Duodenal mucosa (tissue), 2 donors: Measurements from ENCODE around the gene DLG2.

Experiments
- H3K27ac ChIP-seq: one replicate; pipeline ENCODE4 v1.7.0; 2013; ENCODE audit warnings: low read depth, low read length
- H3K27me3 ChIP-seq, 2 donors: one replicate each; pipeline ENCODE4 v1.7.0; 2013; ENCODE audit warnings: low read length in 2 of 2, control low read depth in 1 of 2; ENCODE audit not compliant: insufficient read depth in 2 of 2, control insufficient read depth in 1 of 2
- H3K36me3 ChIP-seq, 2 donors: one replicate each; pipeline ENCODE4 v1.7.0; 2013; ENCODE audit warnings: low read length in 2 of 2, control low read depth in 1 of 2; ENCODE audit not compliant: insufficient read depth in 2 of 2, control insufficient read depth in 1 of 2
- H3K4me1 ChIP-seq, 2 donors: one replicate each; pipeline ENCODE4 v1.7.0; 2013; ENCODE audit warnings: low read length in 2 of 2, control low read depth in 1 of 2; ENCODE audit not compliant: insufficient read depth in 2 of 2, control insufficient read depth in 1 of 2
- H3K4me3 ChIP-seq, 2 donors: one replicate each; pipeline ENCODE4 v1.7.0; 2013; ENCODE audit warnings: low read length in 2 of 2, low read depth in 1 of 2
- H3K9ac ChIP-seq, 2 donors: one replicate each; pipeline ENCODE4 v1.7.0; 2013; ENCODE audit warnings: low read length in 2 of 2, low read depth in 1 of 2
- H3K9me3 ChIP-seq, 2 donors: one replicate each; pipeline ENCODE4 v1.7.0; 2013; ENCODE audit warnings: low read length in 2 of 2, control low read depth in 1 of 2; ENCODE audit not compliant: control insufficient read depth in 1 of 2

Gene DLG2

DNA sequence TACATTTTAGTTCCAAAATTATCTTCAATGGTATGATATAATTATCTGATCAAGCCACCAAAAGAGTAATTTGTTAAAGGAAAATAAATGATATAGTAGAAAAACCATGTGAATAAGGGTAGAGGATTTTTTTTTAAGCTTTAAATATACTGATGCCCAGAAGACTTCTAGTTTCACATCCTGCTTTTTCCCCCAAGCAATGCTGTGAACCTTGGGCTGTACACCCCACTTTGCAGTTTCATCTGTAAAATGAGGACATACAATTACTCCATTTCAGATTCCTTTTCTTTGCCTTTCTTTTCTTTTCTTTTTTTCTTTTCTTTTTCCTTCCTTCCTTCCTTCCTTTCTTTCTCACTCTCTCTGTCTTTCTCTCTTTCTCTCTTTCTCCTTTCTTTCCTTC, 1125.4 kb downstream of the DLG2 start:
- Histone ChIP-seq H3K9me3 (no peaks in the 10 kb centered on the region), H3K4me3 (no peak overlapping the region), H3K4me1 (no peaks in the 10 kb centered on the region), H3K27ac (no peak overlapping the region), H3K36me3 (no peaks in the 10 kb centered on the region), H3K27me3 (no peaks in the 10 kb centered on the region), H3K9ac (no peak overlapping the region)

DNA sequence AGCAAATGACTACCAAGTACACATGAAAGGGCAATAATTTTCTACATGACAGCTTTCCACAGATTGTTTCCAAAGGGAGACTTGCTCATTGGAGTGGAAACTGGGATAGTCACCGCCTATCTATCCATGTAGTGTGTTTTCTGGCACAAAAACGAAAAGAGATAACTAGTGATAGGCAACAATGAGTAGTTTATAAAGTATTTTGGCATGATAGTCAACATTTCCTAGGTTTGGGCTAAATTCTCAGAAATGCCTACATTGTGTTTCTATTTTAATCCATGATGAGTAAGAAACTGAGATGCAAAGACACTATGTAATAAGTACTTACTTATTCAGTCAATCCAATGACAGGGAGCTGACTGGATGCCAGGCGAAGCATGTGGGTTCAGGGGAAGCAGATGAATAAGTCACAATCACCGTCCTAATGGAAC, 1129.1 kb downstream of the DLG2 start:
- Histone ChIP-seq H3K36me3 (no peaks in the 10 kb centered on the region), H3K9ac (no peak overlapping the region), H3K27ac (no peak overlapping the region), H3K4me1 (no peaks in the 10 kb centered on the region), H3K9me3 (no peaks in the 10 kb centered on the region), H3K4me3 (no peak overlapping the region), H3K27me3 (no peaks in the 10 kb centered on the region)

DNA sequence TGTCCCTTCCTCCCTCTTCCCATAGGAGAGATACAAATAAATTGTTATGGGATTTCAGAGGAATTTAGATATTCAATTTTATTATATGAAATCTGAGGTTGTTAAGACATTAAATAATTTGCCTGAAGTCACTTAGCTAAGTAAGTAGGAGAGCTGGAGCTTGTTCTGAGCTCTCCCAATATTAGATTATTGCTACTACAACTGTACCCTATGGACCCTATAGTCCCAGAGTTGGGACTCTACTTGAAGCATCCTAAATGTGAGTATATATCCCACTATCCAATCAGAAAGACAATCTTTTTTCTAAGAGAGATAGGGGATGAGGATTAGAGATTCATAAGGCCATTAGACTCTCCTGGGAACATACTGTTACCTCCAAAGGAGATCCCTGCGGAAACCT, 1130.0 kb downstream of the DLG2 start:
- Histone ChIP-seq H3K27ac (no peak overlapping the region), H3K4me1 (no peaks in the 10 kb centered on the region), H3K4me3 (no peak overlapping the region), H3K27me3 (no peaks in the 10 kb centered on the region), H3K9me3 (no peaks in the 10 kb centered on the region), H3K36me3 (no peaks in the 10 kb centered on the region), H3K9ac (no peak overlapping the region)

DNA sequence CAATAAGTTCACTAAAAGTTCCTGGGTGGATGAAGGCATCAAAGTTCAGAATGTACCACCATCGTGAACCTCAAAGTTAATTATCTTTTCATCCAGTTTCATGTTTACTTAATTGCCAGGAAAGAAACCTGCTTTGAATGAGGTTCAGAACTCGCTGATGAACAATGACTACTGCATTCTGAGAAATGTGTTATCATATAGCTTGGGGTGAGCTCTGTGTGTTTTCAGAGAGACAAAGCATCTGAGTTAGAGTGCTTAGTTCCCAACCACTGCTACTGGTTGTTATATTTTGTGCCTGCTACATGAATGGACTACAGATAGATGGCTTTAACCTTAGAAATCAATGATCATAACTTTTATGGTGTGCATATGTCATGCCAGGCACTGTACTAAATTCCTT, 1131.0 kb downstream of the DLG2 start:
- Histone ChIP-seq H3K4me1 (no peaks in the 10 kb centered on the region), H3K27ac (no peak overlapping the region), H3K9ac (no peak overlapping the region), H3K9me3 (no peaks in the 10 kb centered on the region), H3K27me3 (no peaks in the 10 kb centered on the region), H3K36me3 (no peaks in the 10 kb centered on the region), H3K4me3 (no peak overlapping the region)

DNA sequence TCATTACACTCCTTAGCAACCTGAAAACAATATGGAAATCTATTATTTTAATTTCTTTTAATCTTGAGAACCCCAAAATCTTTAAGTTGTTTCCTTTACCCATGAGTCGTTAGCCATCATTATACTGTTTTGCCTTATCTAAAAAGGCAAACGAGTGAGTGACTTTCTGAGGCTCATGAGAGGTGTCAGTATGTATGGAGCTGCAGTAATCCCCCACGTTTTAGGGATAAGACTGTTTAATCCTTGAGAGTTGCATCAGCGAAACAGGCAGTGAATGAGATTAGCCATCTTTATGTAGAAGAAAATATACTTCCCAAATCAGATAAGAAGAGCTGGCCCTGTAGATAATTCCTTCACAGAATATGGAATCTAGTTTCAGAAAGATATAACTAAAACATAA, 1147.0 kb downstream of the DLG2 start:
- Histone ChIP-seq H3K36me3 (no peaks in the 10 kb centered on the region), H3K4me3 (no peak overlapping the region), H3K27ac (no peak overlapping the region), H3K4me1 (no peaks in the 10 kb centered on the region), H3K9ac (no peak overlapping the region), H3K27me3 (no peaks in the 10 kb centered on the region), H3K9me3 (no peaks in the 10 kb centered on the region)

DNA sequence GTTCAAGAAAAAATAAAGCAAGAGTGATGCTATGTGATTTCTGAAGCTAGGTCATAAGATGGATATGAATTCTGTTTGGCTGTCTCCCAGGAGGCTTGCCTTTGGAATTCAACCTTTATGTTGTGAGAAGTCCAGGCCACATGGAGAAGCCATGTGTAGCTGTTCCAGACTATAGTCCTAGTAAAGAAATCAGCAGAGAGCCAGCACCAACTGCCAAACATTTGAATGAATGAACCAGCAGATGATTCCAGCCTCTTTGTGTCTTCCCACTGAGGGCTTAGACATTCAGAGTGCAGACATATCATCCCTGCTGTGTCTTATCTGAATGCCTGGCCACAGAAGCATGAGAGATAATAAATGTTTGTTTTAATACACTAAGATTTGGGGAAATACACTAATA, 1150.6 kb downstream of the DLG2 start:
- Histone ChIP-seq H3K36me3 (no peaks in the 10 kb centered on the region), H3K9me3 (no peaks in the 10 kb centered on the region), H3K4me1 (no peaks in the 10 kb centered on the region), H3K27ac (no peak overlapping the region), H3K9ac (no peak overlapping the region), H3K27me3 (no peaks in the 10 kb centered on the region), H3K4me3 (no peak overlapping the region)

DNA sequence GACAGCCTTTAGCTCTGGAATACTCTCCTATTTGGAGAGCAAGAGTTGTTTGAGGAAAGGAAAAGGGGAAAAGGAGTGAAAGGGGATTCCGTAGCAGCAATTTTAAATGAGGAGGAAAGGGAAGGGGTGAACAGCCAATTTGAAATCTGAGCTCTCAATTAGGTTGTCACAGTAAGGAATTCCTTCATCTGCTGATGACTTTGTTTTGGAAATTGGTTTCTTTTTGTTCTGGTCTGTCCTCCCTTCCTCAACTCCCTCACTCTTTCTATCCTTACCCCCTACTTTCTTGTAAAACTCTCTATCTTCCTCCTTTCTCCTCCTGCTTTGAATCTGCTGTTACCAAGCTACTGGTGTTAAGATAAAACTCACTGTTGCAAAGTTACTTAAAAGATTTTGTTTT, 1155.6 kb downstream of the DLG2 start:
- Histone ChIP-seq H3K36me3 (no peaks in the 10 kb centered on the region), H3K4me3 (no peak overlapping the region), H3K27me3 (no peaks in the 10 kb centered on the region), H3K9me3 (no peaks in the 10 kb centered on the region), H3K27ac (no peak overlapping the region), H3K4me1 (no peaks in the 10 kb centered on the region), H3K9ac (no peak overlapping the region)

DNA sequence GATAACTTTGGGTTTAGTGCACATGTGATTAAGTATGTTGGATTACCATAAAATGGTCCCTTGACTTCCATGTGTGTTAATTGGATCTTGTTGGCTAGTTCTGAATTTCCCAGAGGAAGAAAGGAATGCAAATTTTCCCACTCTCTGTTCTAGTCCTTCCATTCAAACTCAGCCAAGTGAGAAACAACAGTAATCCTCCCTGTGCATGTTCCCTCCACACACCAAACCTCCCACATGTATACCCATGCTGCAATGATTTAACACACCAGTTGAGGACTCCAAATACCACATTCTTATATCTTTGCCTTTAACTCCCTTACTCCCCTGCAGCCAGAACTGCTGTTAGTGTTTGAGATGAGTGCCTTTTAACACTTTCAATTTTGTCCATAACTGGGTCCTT, 1158.9 kb downstream of the DLG2 start:
- H3K4me1 ChIP-seq: no peaks in the 10 kb centered on the region
- no peak overlapping the region for H3K9ac ChIP-seq
- H3K36me3 ChIP-seq: no peaks in the 10 kb centered on the region
- no peak overlapping the region for H3K4me3 ChIP-seq
- H3K27ac ChIP-seq: no peak overlapping the region
- H3K9me3 ChIP-seq: no peaks in the 10 kb centered on the region
- no peaks in the 10 kb centered on the region for H3K27me3 ChIP-seq

DNA sequence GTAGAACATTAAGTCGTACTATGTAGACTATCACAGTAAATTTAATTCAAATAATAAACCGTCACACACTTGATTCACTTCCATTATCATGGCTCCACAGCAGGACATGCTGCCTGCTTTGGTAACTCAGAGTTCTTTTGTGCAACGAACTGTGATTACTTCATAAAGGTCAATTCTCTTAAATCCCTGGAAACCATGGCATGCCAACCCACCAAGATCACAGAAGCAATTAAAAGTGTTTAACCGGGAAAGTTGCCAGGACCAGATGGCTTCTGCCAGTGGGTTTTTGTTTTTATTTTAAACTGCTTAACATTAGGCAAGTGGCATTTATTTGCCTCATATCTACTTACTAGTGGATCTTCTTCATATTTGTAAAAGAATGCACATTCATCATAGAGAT, 1162.1 kb downstream of the DLG2 start:
- Histone ChIP-seq H3K9ac (no peak overlapping the region), H3K36me3 (no peaks in the 10 kb centered on the region), H3K9me3 (no peaks in the 10 kb centered on the region), H3K27ac (no peak overlapping the region), H3K4me1 (no peaks in the 10 kb centered on the region), H3K27me3 (no peaks in the 10 kb centered on the region), H3K4me3 (no peak overlapping the region)

DNA sequence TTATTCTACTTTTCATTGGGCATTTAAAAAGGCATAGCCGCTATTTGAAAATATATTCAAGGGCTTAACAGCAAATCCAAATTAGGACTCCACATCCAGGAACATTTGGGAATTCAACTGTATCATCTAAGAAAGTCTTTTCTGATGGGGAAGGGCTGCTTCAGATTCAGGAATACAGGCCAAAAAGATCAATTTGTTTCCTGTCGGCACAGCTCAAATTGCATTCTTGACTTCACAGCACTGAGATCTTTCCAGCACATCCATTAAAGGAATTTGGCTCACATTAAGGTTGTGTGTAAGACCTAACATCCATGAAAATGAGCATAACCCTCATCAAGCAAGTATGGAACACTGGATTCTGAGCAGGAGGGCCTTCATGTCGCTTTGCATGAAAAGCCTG, 1171.5 kb downstream of the DLG2 start:
- Histone ChIP-seq H3K9ac (no peak overlapping the region), H3K4me1 (no peaks in the 10 kb centered on the region), H3K36me3 (no peaks in the 10 kb centered on the region), H3K27ac (no peak overlapping the region), H3K27me3 (no peaks in the 10 kb centered on the region), H3K9me3 (no peaks in the 10 kb centered on the region), H3K4me3 (no peak overlapping the region)

DNA sequence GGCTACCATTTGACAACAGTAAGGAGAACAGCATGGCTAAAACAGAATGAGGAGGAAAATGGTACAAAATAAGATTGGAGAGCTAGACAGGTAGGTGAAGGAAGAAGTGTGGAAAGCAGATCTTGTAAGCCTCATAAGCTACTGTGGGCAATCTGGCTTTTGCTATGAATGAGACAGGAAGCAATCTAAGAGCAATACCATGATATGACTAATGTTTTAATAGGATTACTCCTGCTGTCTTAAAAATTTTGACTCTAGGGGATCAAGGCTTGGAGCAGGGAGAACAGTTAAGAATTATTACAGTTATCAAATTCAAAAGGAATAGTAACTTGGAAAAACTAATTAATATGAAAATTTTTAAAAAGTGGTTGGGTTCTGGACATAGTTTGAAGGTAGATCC, 1174.9 kb downstream of the DLG2 start:
- no peak overlapping the region for H3K27ac ChIP-seq
- no peaks in the 10 kb centered on the region for H3K27me3 ChIP-seq
- no peaks in the 10 kb centered on the region for H3K9me3 ChIP-seq
- H3K36me3 ChIP-seq: no peaks in the 10 kb centered on the region
- H3K4me3 ChIP-seq: no peak overlapping the region
- H3K4me1 ChIP-seq: no peaks in the 10 kb centered on the region
- no peak overlapping the region for H3K9ac ChIP-seq
